HepG2 (cell line): ENCODE data around the gene LMCD1. TPM values are rescaled to one million over a fixed set of nuclear protein-coding genes. Genes with fewer than 3 reads are reported as not detected.

Experiments used
- ATAC-seq: fragments of 200-7000 bp; cut with Tn5 transposase; 3 replicates; pipeline ENCODE4 v1.9.1; 2020; ENCODE audit warnings: mild to moderate bottlenecking, moderate library complexity
- BruUV-seq: library from RNA; stranded (reverse); fragments of 400-500 nt; replicated peaks from 2 replicates; lab custom pipeline; 2021; lab: Mats Ljungman, UMichigan
- CTCF ChIA-PET: fragments of 300-600 bp; formaldehyde crosslinking; extraction: SDS; loops from one replicate; lab custom pipeline; 2021; ENCODE audit warnings: low total read pairs, inconsistent platforms, low intra/inter-chr PET ratio; lab: Yijun Ruan, JAX
- POLR2A ChIA-PET: fragments of 350-600 bp; sonication (Branson Sonifier 250); formaldehyde crosslinking; loops from one replicate; lab custom pipeline; 2020; ENCODE audit warnings: antibody characterized with exemption, inconsistent platforms; lab: Yijun Ruan, JAX
- DNase-seq: peaks from one replicate; pipeline ENCODE4 v3.0.0-alpha.2; 2015; ENCODE audit warnings: low spot score
- FAIRE-seq: peaks from 3 replicates; lab custom pipeline; 2011; peaks lifted over from hg19 to GRCh38; lab: Jason Lieb, UNC
- H2AFZ ChIP-seq: one replicate; pipeline ENCODE4 v1.6.1; 2011; ENCODE audit warnings: low read length, inconsistent platforms
- H3K27ac ChIP-seq: fragments of 300-600 bp; 3 replicates; pipeline ENCODE4 v1.8.0; 2011; ENCODE audit warnings: mixed run types, mild to moderate bottlenecking, mixed read lengths, low read length, inconsistent platforms; ENCODE audit not compliant: insufficient read depth; ENCODE audit errors: extremely low read length
- H3K27me3 ChIP-seq, 2 experiments: fragments of 200-600 bp in 1 of 2; 2 replicates in 1 of 2; 3 replicates in 1 of 2; pipeline versions ENCODE4 v1.6.0 to v1.8.0; 2011; ENCODE audit warnings: low read length in 2 of 2, mild to moderate bottlenecking in 2 of 2, moderate library complexity in 2 of 2, inconsistent platforms in 1 of 2; ENCODE audit not compliant: insufficient read depth in 2 of 2, control insufficient read depth in 1 of 2
- H3K36me3 ChIP-seq, 2 experiments: fragments of 200-600 bp in 1 of 2; replicated peaks in 1 of 2; 2 replicates in 1 of 2; 3 replicates in 1 of 2; pipeline versions ENCODE4 v1.5.1 to v1.8.0; 2011; ENCODE audit warnings: low read length in 2 of 2, inconsistent platforms in 1 of 2; ENCODE audit not compliant: insufficient read depth in 2 of 2, control insufficient read depth in 1 of 2
- H3K4me1 ChIP-seq: 2 replicates; pipeline ENCODE4 v1.5.1; 2012; ENCODE audit warnings: low read length, inconsistent platforms; ENCODE audit not compliant: insufficient read depth
- H3K4me2 ChIP-seq: 2 replicates; pipeline ENCODE4 v1.6.0; 2011; ENCODE audit warnings: low read depth, low read length, inconsistent platforms
- H3K4me3 ChIP-seq, 3 experiments: fragments of 200-600 bp in 1 of 3; sonication (generic), shearing (Covaris generic) in 1 of 3; replicated peaks in 1 of 3; 2 replicates each; pipeline ENCODE4 v1.5.1; 2011 to 2016; ENCODE audit warnings: low read length in 3 of 3, inconsistent platforms in 2 of 3, low read depth in 2 of 3, mild to moderate bottlenecking in 2 of 3, control low read depth in 1 of 3, mixed read lengths in 1 of 3; ENCODE audit not compliant: insufficient read depth in 1 of 3
- H3K79me2 ChIP-seq: one replicate; pipeline ENCODE4 v1.6.1; 2011; ENCODE audit warnings: low read length, inconsistent platforms; ENCODE audit not compliant: insufficient read depth
- H3K9ac ChIP-seq: 2 replicates; pipeline ENCODE4 v1.6.0; 2011; ENCODE audit warnings: mild to moderate bottlenecking, low read depth, low read length, inconsistent platforms; ENCODE audit not compliant: insufficient read depth
- H3K9me3 ChIP-seq: 2 replicates; pipeline ENCODE4 v1.5.1; 2012; ENCODE audit warnings: mild to moderate bottlenecking, low read length
- H4K20me1 ChIP-seq: 2 replicates; pipeline ENCODE4 v1.6.0; 2011; ENCODE audit warnings: inconsistent platforms, mild to moderate bottlenecking, low read length, moderate library complexity; ENCODE audit not compliant: insufficient read depth
- HIC2 ChIP-seq: sonication (generic); formaldehyde crosslinking; IDR thresholded peaks from 2 replicates; pipeline ENCODE4 v1.9.0; 2022; ENCODE audit warnings: low read depth, missing genetic modification reagents
- HNRNPH1 ChIP-seq: fragments of 200-400 bp; formaldehyde crosslinking; optimal IDR thresholded peaks from 2 replicates; pipeline ENCODE3; 2017; ENCODE audit warnings: mild to moderate bottlenecking, low read depth, low read length
- KDM3A ChIP-seq: IDR thresholded peaks from 2 replicates; pipeline ENCODE4 v1.6.1; 2018; ENCODE audit warnings: low read depth, missing compliant biosample characterization
- POGK ChIP-seq: sonication (generic); formaldehyde crosslinking; conservative IDR thresholded peaks from 2 replicates; pipeline ENCODE4 v1.8.0; 2022; ENCODE audit warnings: mild to moderate bottlenecking, moderate library complexity, missing genetic modification reagents
- REPIN1 ChIP-seq: sonication (generic); formaldehyde crosslinking; IDR thresholded peaks from 2 replicates; pipeline ENCODE4 v1.8.0; 2022; ENCODE audit warnings: missing genetic modification reagents, low read depth, mild to moderate bottlenecking, borderline replicate concordance
- ZNF337 ChIP-seq: sonication (generic); formaldehyde crosslinking; IDR thresholded peaks from 2 replicates; pipeline ENCODE4 v1.5.1; 2020; ENCODE audit warnings: missing genetic modification reagents, low read depth, mild to moderate bottlenecking, borderline replicate concordance
- ZNF589 ChIP-seq: sonication (generic); formaldehyde crosslinking; conservative IDR thresholded peaks from 2 replicates; pipeline ENCODE4 v1.8.0; 2022; ENCODE audit warnings: mild to moderate bottlenecking, moderate library complexity, missing genetic modification reagents
- WGBS: methylation state at CpG from one replicate; pipeline ENCODE4 v1.1.6; 2017; ENCODE audit warnings: low lambda C conversion rate; 5-methylcytosine and 5-hydroxymethylcytosine counted together
- in situ Hi-C: cut with HindIII; loops from 2 replicates; pipeline ENCODE4 v1.10.0; 2017; ENCODE audit warnings: low pct_unique_long_range_greater_than_20kb; ENCODE audit not compliant: extremely low pct_ligation_motif_present
- intact Hi-C: fragments of 100-400 bp; cut with micrococcal nuclease; formaldehyde crosslinking; loops from one replicate; pipeline ENCODE4 v1.10.0; 2022; ENCODE audit not compliant: unreplicated experiment
- polyA plus RNA-seq, 8 experiments: library from polyadenylated mRNA; depleted of rRNA in 3 of 8; stranded (reverse) in 7 of 8; unstranded in 1 of 8; fragments of >200 nt; fragmentation: Illumina TruSeq in 4 of 8; extraction: Trizol in 4 of 8; gene quantifications; 2 replicates each; pipeline versions ENCODE4 v1.2.1 to v1.2.3, GENCODE V29; 2011 to 2016; ENCODE audit warnings: low read depth in 4 of 8, missing spikeins in 1 of 8, mixed read lengths in 1 of 8; ENCODE audit not compliant: insufficient read depth in 1 of 8
- total RNA-seq, 5 experiments: library from RNA; depleted of rRNA; stranded (reverse); fragments of >200 nt; fragmentation: Illumina TruSeq; extraction: Trizol; gene quantifications; 2 replicates each; pipeline ENCODE4 v1.2.3, GENCODE V29; 2016; ENCODE audit warnings: low read depth in 1 of 5
- TF ChIP-seq, protein P1 (sequence below): sonication (generic); formaldehyde crosslinking; IDR thresholded peaks from 2 replicates; pipeline ENCODE4 v1.4.0; 2020; ENCODE audit warnings: mild to moderate bottlenecking, missing genetic modification reagents

The LMCD1 gene
- total and polyA plus RNA-seq, 2 of the 13 experiments (the other 11 are each of a cell fraction or from before 2014, with no cell fraction given): 6.2 to 7.1 TPM

GRCh38 chr3:8579096-8579495 lies 77.5 kb downstream of the LMCD1 start:
- H3K4me1 ChIP-seq: no peaks in the 10 kb centered on the region; the same call in 1 of the 2 replicates
- BruUV-seq: no TSS peak
- H3K27ac ChIP-seq: no peak overlapping the region
- no peaks in the 10 kb centered on the region for H3K36me3 ChIP-seq
- TF ChIP-seq KDM3A (CRISPR knock-in tag) (no peak), ZNF337 (CRISPR knock-in tag) (no peak), HNRNPH1 (no peak), REPIN1 (CRISPR knock-in tag) (no peak), ZNF589 (CRISPR knock-in tag) (no peak), HIC2 (CRISPR knock-in tag) (no peak), POGK (CRISPR knock-in tag) (no peak)
- TF ChIP-seq, protein P1, sequence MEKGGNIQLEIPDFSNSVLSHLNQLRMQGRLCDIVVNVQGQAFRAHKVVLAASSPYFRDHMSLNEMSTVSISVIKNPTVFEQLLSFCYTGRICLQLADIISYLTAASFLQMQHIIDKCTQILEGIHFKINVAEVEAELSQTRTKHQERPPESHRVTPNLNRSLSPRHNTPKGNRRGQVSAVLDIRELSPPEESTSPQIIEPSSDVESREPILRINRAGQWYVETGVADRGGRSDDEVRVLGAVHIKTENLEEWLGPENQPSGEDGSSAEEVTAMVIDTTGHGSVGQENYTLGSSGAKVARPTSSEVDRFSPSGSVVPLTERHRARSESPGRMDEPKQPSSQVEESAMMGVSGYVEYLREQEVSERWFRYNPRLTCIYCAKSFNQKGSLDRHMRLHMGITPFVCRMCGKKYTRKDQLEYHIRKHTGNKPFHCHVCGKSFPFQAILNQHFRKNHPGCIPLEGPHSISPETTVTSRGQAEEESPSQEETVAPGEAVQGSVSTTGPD: no peak
- FAIRE-seq (no peak), ATAC-seq (no peak), DNase-seq (no peak)
- H3K4me3 ChIP-seq: no peak overlapping the region
- H3K79me2 ChIP-seq: no peaks in the 10 kb centered on the region
- POLR2A ChIA-PET: no interaction called here
- H3K9me3 ChIP-seq: no peaks in the 10 kb centered on the region
- intact Hi-C loops (no loop called here), in situ Hi-C loops (no loop called here)
- no peak overlapping the region for H2AFZ ChIP-seq
- H3K4me2 ChIP-seq: no peak overlapping the region
- CTCF ChIA-PET: no interaction called here
- no peaks in the 10 kb centered on the region; a peak in 2 of 5 replicates for H3K27me3 ChIP-seq
- H4K20me1 ChIP-seq: no peaks in the 10 kb centered on the region
- WGBS: 30% methylated on average over 5 of the region's 5 CpGs
- H3K9ac ChIP-seq: no peak overlapping the region
